Measurements from ENCODE around the gene FBXL2. TPM values are rescaled to one million over a fixed set of nuclear protein-coding genes. Genes with fewer than 3 reads are reported as not detected.

The FBXL2 gene
- total RNA-seq, 1 donor from 2014 or later, result 11.5 TPM

DNA sequence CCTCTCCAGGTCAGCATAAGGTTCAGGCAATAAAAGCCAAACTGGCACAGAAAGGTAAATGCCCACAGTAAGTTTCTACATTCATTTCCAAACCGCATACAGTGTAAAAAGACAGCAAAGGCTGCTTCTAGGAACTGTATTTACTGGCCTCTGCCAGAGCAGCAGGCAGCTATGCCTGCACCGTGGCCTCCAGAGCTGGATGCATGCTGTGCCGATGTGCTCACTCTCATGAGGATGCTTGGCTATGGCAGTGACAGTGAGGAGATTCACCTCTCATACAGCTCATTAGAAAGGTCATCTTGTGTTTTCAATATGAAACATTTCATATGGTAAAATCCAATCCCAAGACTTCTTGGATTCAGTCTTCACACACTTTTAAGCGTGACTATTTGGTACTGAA lies 112.7 kb downstream of the FBXL2 start:
- Mint-ChIP-seq H3K27me3 (ENCODE audit: unreplicated experiment) (peaks cover 2% of the 10 kb centered on the region), H3K4me3 (ENCODE audit: unreplicated experiment) (peak overlapping the region; percentile 28), H3K9me3 (ENCODE audit: unreplicated experiment) (no peaks in the 10 kb centered on the region), H3K4me1 (ENCODE audit: unreplicated experiment) (no peaks in the 10 kb centered on the region), H3K27ac (ENCODE audit: unreplicated experiment) (peak overlapping the region; percentile 16), H3K36me3 (ENCODE audit: low read depth, unreplicated experiment) (peaks cover 38% of the 10 kb centered on the region)
- DNase-seq (ENCODE audit: low spot score), result no peak
- TF ChIP-seq CTCF (IDR thresholded peaks at IDR 0.05; ENCODE audit: unreplicated experiment), result no peak

DNA sequence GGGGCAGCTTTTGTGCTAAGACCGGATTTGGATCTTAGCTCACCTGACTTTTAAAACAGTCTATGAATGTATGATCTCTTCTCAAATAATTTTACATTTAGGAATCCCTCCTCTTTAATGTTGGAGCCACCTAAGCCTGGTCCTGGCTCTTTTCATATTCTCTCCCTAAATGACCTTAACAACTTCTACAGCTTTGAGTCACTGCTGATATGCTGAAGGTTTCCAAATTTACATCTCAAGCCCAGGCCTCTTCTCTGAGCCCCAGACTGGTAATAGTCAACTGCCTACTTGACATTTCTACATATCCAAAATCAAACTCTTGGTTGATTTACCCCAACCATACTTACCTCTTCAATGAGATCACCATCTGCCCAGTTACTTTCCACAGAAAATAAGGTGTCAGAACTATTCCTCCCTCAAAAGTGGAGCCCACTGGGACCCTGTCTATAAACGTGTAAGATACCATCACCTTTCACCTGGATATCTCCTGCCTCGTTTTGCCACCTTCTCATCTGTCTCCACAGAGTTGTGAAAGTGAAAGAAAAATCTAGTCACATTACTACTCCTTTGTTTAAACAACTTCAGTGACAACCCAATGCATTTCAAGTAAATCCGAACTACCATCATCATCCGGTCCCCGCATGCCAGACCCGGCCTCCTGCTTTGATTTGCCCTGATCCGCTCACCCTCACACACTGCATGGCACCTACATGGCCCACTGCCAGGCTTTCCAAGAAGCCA lies 114.2 kb downstream of the FBXL2 start:
- H3K9me3 Mint-ChIP-seq (ENCODE audit: unreplicated experiment), result no peaks in the 10 kb centered on the region
- H3K27ac Mint-ChIP-seq (ENCODE audit: unreplicated experiment), result no peak overlapping the region
- H3K4me1 Mint-ChIP-seq (ENCODE audit: unreplicated experiment), result no peaks in the 10 kb centered on the region
- H3K4me3 Mint-ChIP-seq (ENCODE audit: unreplicated experiment), result no peak overlapping the region
- peaks cover 2% of the 10 kb centered on the region for H3K27me3 Mint-ChIP-seq (ENCODE audit: unreplicated experiment)
- no peak for DNase-seq (ENCODE audit: low spot score)
- peaks cover 39% of the 10 kb centered on the region for H3K36me3 Mint-ChIP-seq (ENCODE audit: low read depth, unreplicated experiment)
- TF ChIP-seq CTCF (IDR thresholded peaks at IDR 0.05; ENCODE audit: unreplicated experiment), result no peak

DNA sequence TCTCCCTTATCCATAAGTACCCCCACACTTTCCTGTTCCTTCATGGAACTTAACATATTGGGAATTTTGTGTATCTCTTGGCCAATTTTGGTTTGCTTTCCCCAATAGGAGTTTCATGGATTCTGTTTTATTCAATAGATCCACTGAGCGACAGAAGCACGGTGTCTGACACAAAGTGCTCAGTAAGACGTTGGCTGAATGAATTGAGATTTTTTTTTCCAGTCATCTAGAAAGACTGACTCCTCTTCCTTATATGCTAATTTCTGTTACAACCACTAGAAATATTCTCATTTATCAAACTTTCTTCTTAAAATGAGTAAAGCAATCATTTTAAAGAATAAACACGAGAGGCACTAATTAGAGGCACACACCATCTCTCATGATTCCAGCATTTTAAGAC lies 114.9 kb downstream of the FBXL2 start:
- peak overlapping the region; percentile 28 for H3K27ac Mint-ChIP-seq (ENCODE audit: unreplicated experiment)
- peaks cover 46% of the 10 kb centered on the region for H3K36me3 Mint-ChIP-seq (ENCODE audit: low read depth, unreplicated experiment)
- H3K9me3 Mint-ChIP-seq (ENCODE audit: unreplicated experiment), result no peaks in the 10 kb centered on the region
- no peak for TF ChIP-seq CTCF (IDR thresholded peaks at IDR 0.05; ENCODE audit: unreplicated experiment)
- peaks cover 2% of the 10 kb centered on the region for H3K27me3 Mint-ChIP-seq (ENCODE audit: unreplicated experiment)
- no peak for DNase-seq (ENCODE audit: low spot score)
- no peak overlapping the region for H3K4me3 Mint-ChIP-seq (ENCODE audit: unreplicated experiment)
- no peaks in the 10 kb centered on the region for H3K4me1 Mint-ChIP-seq (ENCODE audit: unreplicated experiment)

DNA sequence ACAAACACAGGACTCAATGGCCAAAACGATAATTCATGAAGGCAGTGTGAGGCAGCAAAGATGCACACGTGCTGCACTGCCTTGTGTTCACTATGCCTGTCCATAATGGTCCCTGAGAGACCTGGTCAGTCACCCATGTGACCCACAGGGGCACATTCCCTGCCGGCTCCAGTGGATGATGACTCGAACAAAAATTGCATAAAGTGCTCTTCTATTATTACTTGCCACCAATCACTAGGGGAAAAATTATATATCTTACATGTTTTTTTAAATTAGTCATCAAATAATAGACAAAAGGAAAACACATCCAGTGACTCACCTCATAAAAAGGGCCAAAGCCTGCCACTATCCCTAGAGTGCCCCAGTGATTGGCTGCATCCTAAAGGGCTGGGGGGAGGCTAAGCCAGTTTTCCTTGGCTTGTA lies 115.5 kb downstream of the FBXL2 start:
- DNase-seq (ENCODE audit: low spot score), result no peak
- Mint-ChIP-seq H3K4me1 (ENCODE audit: unreplicated experiment) (no peaks in the 10 kb centered on the region), H3K27ac (ENCODE audit: unreplicated experiment) (no peak overlapping the region)

More for the DNA sequence above, 115.5 kb downstream of the FBXL2 start:
- Mint-ChIP-seq H3K36me3 (ENCODE audit: low read depth, unreplicated experiment) (peaks cover 52% of the 10 kb centered on the region), H3K9me3 (ENCODE audit: unreplicated experiment) (no peaks in the 10 kb centered on the region), H3K27me3 (ENCODE audit: unreplicated experiment) (peaks cover 2% of the 10 kb centered on the region), H3K4me3 (ENCODE audit: unreplicated experiment) (no peak overlapping the region)
- no peak for TF ChIP-seq CTCF (IDR thresholded peaks at IDR 0.05; ENCODE audit: unreplicated experiment)
